Measurements from ENCODE around the gene LSM14A.

LSM14A gene

DNA sequence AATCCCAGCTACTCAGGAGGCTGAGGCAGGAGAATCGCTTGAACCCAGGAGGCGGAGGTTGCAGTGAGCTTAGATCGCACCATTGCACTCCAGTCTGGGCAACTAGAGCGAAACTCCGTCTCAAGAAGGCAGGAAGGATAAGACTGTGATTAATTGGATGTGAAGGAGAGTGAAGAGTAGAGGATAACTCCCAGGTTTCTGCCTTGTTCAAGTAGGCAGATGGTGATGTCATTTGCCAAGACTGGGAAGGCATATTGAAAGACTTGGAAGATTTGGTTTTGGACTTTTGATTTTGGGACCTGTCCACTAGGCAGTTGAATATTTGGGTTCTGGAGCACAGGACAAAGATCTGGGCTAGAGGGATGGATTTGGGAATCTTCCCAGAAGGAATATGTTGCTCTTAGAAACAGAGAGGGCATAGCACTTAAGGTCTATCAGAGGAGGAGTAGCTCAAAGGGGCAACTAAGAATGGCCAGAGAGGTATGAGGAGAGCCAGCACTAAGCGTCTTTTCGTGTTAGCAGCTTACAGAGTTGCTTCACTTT is 102.1 kb downstream of the LSM14A start:
- no peak overlapping the region for H3K9ac ChIP-seq (ENCODE audit: low read depth, low read length)
- no peaks in the 10 kb centered on the region for H3K27me3 ChIP-seq (ENCODE audit: control insufficient read depth, insufficient read depth, low read length)
- 0 out of 2 replicates have a peak, but pooled peaks cover 2% of the 10 kb centered on the region for H3K36me3 ChIP-seq (ENCODE audit: control insufficient read depth, insufficient read depth, low read length)
- H3K27ac ChIP-seq (ENCODE audit: low read depth, low read length): peak overlapping the region; percentile 20
- no peak overlapping the region for H3K4me3 ChIP-seq (ENCODE audit: low read depth, low read length)
- H3K4me1 ChIP-seq (ENCODE audit: control insufficient read depth, insufficient read depth, low read length): peaks cover 10% of the 10 kb centered on the region
- H3K9me3 ChIP-seq (ENCODE audit: control insufficient read depth, insufficient read depth, low read length): no peaks in the 10 kb centered on the region

DNA sequence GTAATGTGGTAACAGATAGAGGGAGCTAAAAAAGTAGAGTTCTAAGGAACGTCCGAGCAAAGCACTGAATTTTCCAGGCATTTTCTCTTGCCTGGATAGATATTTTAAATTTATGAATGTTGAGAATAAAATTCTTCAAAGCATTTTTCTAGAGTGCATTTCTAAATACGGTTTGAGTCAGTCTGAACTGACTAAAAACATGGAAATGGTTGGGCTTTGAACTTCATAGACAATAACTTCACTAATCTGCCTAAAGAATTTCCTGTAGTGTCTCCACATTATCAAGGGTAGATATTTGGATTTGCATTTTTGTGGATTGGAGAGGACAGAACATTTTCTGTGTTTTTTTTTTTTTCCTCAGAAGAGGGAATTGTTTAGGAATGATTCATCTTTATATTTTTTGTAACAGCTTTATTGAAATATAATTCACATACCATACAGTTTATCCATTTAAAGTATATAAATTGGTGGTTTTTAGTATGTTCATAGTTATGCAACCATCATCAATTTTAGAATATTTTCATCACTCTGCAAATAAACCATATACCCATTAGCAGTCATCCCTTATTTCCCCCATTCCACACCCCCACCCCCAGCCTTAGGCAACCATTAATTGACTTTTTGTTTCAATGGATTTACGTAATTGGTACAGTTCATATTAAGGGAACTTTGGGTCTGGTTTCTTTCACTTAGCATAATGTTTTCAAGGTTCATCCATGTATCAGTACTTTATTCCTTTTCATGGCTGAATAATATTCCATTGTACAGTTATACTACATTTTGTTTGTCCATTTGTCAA is 102.7 kb downstream of the LSM14A start:
- Histone ChIP-seq H3K36me3 (ENCODE audit: control insufficient read depth, insufficient read depth, low read length) (0 out of 2 replicates have a peak, but pooled peaks cover 2% of the 10 kb centered on the region), H3K4me1 (ENCODE audit: control insufficient read depth, insufficient read depth, low read length) (peaks cover 4% of the 10 kb centered on the region), H3K9me3 (ENCODE audit: control insufficient read depth, insufficient read depth, low read length) (no peaks in the 10 kb centered on the region), H3K27ac (ENCODE audit: low read depth, low read length) (peak overlapping the region; percentile 20), H3K27me3 (ENCODE audit: control insufficient read depth, insufficient read depth, low read length) (no peaks in the 10 kb centered on the region), H3K4me3 (ENCODE audit: low read depth, low read length) (no peak overlapping the region), H3K9ac (ENCODE audit: low read depth, low read length) (no peak overlapping the region)

DNA sequence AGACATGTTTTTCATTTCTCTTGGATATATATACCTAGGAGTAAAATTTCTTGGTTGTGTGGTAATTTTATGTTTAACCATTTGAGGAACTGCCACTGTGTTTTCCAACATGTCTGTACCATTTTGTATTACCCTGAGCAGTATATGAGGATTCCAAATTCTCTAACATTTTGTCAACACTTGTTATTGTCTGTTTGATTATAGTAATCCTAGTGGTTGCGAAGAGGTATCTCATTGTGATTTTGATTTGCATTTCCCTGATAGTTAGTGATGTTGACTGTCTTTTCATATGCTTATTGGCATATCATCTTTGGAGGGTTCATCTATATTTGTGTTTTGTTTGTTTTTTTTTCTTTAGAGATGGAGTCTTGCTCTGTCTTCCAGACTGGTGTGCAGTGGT is 103.4 kb downstream of the LSM14A start:
- H3K27me3 ChIP-seq (ENCODE audit: control insufficient read depth, insufficient read depth, low read length): no peaks in the 10 kb centered on the region
- H3K4me3 ChIP-seq (ENCODE audit: low read depth, low read length): no peak overlapping the region
- H3K27ac ChIP-seq (ENCODE audit: low read depth, low read length): no peak overlapping the region
- no peaks in the 10 kb centered on the region for H3K4me1 ChIP-seq (ENCODE audit: control insufficient read depth, insufficient read depth, low read length)
- H3K9ac ChIP-seq (ENCODE audit: low read depth, low read length): no peak overlapping the region
- H3K36me3 ChIP-seq (ENCODE audit: control insufficient read depth, insufficient read depth, low read length): 0 out of 2 replicates have a peak, but pooled peaks cover 2% of the 10 kb centered on the region
- no peaks in the 10 kb centered on the region for H3K9me3 ChIP-seq (ENCODE audit: control insufficient read depth, insufficient read depth, low read length)

DNA sequence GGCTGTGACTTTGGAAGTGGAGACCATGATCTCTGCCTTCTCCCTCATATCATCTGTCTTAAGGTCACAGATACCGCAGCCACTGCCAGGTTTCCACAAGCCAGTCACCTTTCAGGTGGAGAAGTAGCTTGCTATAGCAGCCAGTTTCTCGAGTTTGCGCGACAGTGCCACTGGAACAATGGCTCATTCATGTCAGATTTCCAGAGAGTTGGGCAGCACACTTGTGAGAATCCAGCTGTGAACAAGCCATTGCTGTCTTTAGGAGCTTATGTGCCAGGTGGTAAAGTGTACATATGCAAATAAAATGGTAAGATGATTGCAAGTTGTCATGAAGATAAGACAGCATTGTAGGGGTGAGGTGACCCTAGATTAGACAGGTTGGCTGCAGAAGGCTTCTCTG is 104.3 kb downstream of the LSM14A start:
- H3K9ac ChIP-seq (ENCODE audit: low read depth, low read length): no peak overlapping the region
- no peaks in the 10 kb centered on the region for H3K9me3 ChIP-seq (ENCODE audit: control insufficient read depth, insufficient read depth, low read length)
- H3K4me3 ChIP-seq (ENCODE audit: low read depth, low read length): no peak overlapping the region
- H3K27ac ChIP-seq (ENCODE audit: low read depth, low read length): no peak overlapping the region
- no peaks in the 10 kb centered on the region for H3K4me1 ChIP-seq (ENCODE audit: control insufficient read depth, insufficient read depth, low read length)
- H3K36me3 ChIP-seq (ENCODE audit: control insufficient read depth, insufficient read depth, low read length): peaks cover 2% of the 10 kb centered on the region; the same call in 1 of the 2 replicates
- no peaks in the 10 kb centered on the region for H3K27me3 ChIP-seq (ENCODE audit: control insufficient read depth, insufficient read depth, low read length)

DNA sequence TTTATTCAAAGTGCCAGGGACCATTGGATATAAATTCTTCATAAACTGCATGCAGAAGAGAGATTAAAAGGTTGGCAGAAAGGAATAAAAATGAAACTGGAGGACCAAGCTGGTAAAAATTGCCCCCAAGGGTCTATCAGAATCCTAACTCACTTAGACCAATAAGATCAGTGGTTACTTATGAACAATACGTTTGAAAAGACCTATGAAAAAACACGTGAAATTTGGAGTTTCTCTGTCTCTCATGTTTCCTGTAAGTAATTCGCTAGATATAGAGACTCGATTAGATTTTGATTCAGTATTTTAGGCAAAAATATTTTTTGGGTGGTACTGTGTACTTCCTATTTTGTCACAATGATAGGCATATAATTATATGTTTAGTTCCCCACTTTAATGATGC is 104.9 kb downstream of the LSM14A start:
- no peaks in the 10 kb centered on the region for H3K4me1 ChIP-seq (ENCODE audit: control insufficient read depth, insufficient read depth, low read length)
- no peaks in the 10 kb centered on the region for H3K9me3 ChIP-seq (ENCODE audit: control insufficient read depth, insufficient read depth, low read length)
- no peak overlapping the region for H3K4me3 ChIP-seq (ENCODE audit: low read depth, low read length)
- H3K36me3 ChIP-seq (ENCODE audit: control insufficient read depth, insufficient read depth, low read length): no peaks in the 10 kb centered on the region; the same call in 1 of the 2 replicates
- H3K9ac ChIP-seq (ENCODE audit: low read depth, low read length): no peak overlapping the region
- H3K27me3 ChIP-seq (ENCODE audit: control insufficient read depth, insufficient read depth, low read length): no peaks in the 10 kb centered on the region
- no peak overlapping the region for H3K27ac ChIP-seq (ENCODE audit: low read depth, low read length)

DNA sequence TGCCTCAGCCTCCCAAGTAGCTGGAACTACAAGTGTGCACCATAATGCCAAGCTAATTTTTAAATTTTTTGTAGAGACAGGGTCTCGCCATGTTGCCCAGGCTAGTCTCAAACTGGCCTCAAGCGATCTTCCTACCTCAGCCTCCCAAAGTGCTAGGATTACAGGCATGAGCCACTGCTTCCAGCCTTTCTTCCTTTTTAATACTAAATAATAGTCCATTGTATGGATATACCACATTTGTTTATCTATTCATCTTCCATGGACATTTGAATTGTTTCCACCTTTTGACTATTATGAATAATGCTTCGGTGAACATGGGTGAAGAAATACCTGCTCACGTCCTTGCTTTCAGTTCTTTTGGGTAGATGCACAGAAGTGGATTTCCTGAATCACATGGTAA is 106.5 kb downstream of the LSM14A start:
- Histone ChIP-seq H3K36me3 (ENCODE audit: control insufficient read depth, insufficient read depth, low read length) (no peaks in the 10 kb centered on the region; the same call in 1 of the 2 replicates), H3K27me3 (ENCODE audit: control insufficient read depth, insufficient read depth, low read length) (no peaks in the 10 kb centered on the region), H3K9me3 (ENCODE audit: control insufficient read depth, insufficient read depth, low read length) (no peaks in the 10 kb centered on the region), H3K4me3 (ENCODE audit: low read depth, low read length) (no peak overlapping the region), H3K4me1 (ENCODE audit: control insufficient read depth, insufficient read depth, low read length) (no peaks in the 10 kb centered on the region), H3K9ac (ENCODE audit: low read depth, low read length) (no peak overlapping the region), H3K27ac (ENCODE audit: low read depth, low read length) (no peak overlapping the region)

Data from HUES48 (cell line).